Liver (tissue), 9 donors: ENCODE data around the gene KLHL13. TPM values are rescaled to one million over a fixed set of nuclear protein-coding genes. Genes with fewer than 3 reads are reported as not detected.
A peak's percentile ranks its signal among the peaks of the same experiment; 100 is the strongest.

ENCODE experiments used
- DNase-seq: peaks from one replicate; pipeline ENCODE4 v3.0.0-alpha.2; 2017; ENCODE audit warnings: low spot score
- H3K27ac ChIP-seq, 2 donors: one replicate each; pipeline ENCODE4 v1.7.0; 2013; ENCODE audit warnings: inconsistent platforms in 2 of 2, low read length in 2 of 2, control low read depth in 1 of 2, low read depth in 1 of 2, mild to moderate bottlenecking in 1 of 2
- H3K27me3 ChIP-seq, 4 donors: one replicate each; pipeline versions ENCODE4 v1.6.1 to v1.7.0; 2013; ENCODE audit warnings: low read length in 3 of 4, inconsistent platforms in 1 of 4, mild to moderate bottlenecking in 1 of 4, moderate library complexity in 1 of 4; ENCODE audit not compliant: control insufficient read depth in 4 of 4, insufficient read depth in 4 of 4
- H3K36me3 ChIP-seq, 4 donors: one replicate each; pipeline versions ENCODE4 v1.6.1 to v1.7.0; 2013; ENCODE audit warnings: low read length in 3 of 4, mild to moderate bottlenecking in 3 of 4, low read depth in 1 of 4, moderate library complexity in 1 of 4; ENCODE audit not compliant: control insufficient read depth in 4 of 4, insufficient read depth in 3 of 4
- H3K4me1 ChIP-seq, 4 donors: one replicate each; pipeline versions ENCODE4 v1.6.1 to v1.7.0; 2013; ENCODE audit warnings: low read length in 3 of 4, mild to moderate bottlenecking in 3 of 4, moderate library complexity in 1 of 4; ENCODE audit not compliant: control insufficient read depth in 4 of 4, insufficient read depth in 4 of 4
- H3K4me3 ChIP-seq, 3 donors: one replicate each; pipeline versions ENCODE4 v1.6.1 to v1.7.0; 2013; ENCODE audit warnings: low read length in 3 of 3, control low read depth in 1 of 3, low read depth in 1 of 3, mild to moderate bottlenecking in 1 of 3
- H3K9ac ChIP-seq, 2 donors: one replicate each; pipeline ENCODE4 v1.7.0; 2013; ENCODE audit warnings: low read length in 2 of 2, mild to moderate bottlenecking in 2 of 2, moderate library complexity in 2 of 2, control low read depth in 1 of 2, low read depth in 1 of 2
- H3K9me3 ChIP-seq, 4 donors: one replicate each; pipeline versions ENCODE4 v1.6.1 to v1.7.0; 2013; ENCODE audit warnings: low read length in 3 of 4; ENCODE audit not compliant: control insufficient read depth in 4 of 4
- CTCF ChIP-seq: fragments of 150-350 bp; IDR thresholded peaks from 2 replicates; pipeline ENCODE4 v1.5.1; 2017; ENCODE audit warnings: improper control_type of control experiment, low read depth, low read length; ENCODE audit not compliant: missing input control
- FOXA1 ChIP-seq: IDR thresholded peaks from 2 replicates; pipeline ENCODE4 v1.6.1; 2016; ENCODE audit warnings: antibody characterized with exemption
- GABPA ChIP-seq, 2 donors: IDR thresholded peaks in 1 of 2; conservative IDR thresholded peaks in 1 of 2; 2 replicates each; pipeline ENCODE4 v1.6.1; 2016; ENCODE audit warnings: antibody characterized with exemption in 2 of 2, mild to moderate bottlenecking in 1 of 2, moderate library complexity in 1 of 2
- HNF4A ChIP-seq, 2 donors: conservative IDR thresholded peaks; 2 replicates each; pipeline ENCODE4 v1.6.1; 2016; ENCODE audit warnings: antibody characterized with exemption in 2 of 2, mild to moderate bottlenecking in 2 of 2
- HNF4G ChIP-seq: IDR thresholded peaks from 2 replicates; pipeline ENCODE4 v1.6.1; 2016; ENCODE audit warnings: antibody characterized with exemption
- JUND ChIP-seq, 2 donors: IDR thresholded peaks; 2 replicates each; pipeline ENCODE4 v1.6.1; 2016; ENCODE audit warnings: antibody characterized with exemption in 2 of 2
- MAX ChIP-seq: IDR thresholded peaks from 2 replicates; pipeline ENCODE4 v1.6.1; 2016; ENCODE audit warnings: antibody characterized with exemption
- RAD21 ChIP-seq, 2 donors: IDR thresholded peaks; 2 replicates each; pipeline ENCODE4 v1.6.1; 2016; ENCODE audit warnings: antibody characterized with exemption in 2 of 2, mild to moderate bottlenecking in 2 of 2
- REST ChIP-seq: IDR thresholded peaks from 2 replicates; pipeline ENCODE4 v1.6.1; 2016; ENCODE audit warnings: antibody characterized with exemption, mild to moderate bottlenecking
- RXRA ChIP-seq, 2 donors: IDR thresholded peaks; 2 replicates each; pipeline ENCODE4 v1.6.1; 2017 to 2018; ENCODE audit warnings: antibody characterized with exemption in 2 of 2, mild to moderate bottlenecking in 1 of 2
- SP1 ChIP-seq: IDR thresholded peaks from 2 replicates; pipeline ENCODE4 v1.6.1; 2018; ENCODE audit warnings: antibody characterized with exemption, mild to moderate bottlenecking
- TAF1 ChIP-seq: conservative IDR thresholded peaks from 2 replicates; pipeline ENCODE4 v1.6.1; 2016; ENCODE audit warnings: antibody characterized with exemption, mild to moderate bottlenecking
- YY1 ChIP-seq: IDR thresholded peaks from 2 replicates; pipeline ENCODE4 v1.6.1; 2016; ENCODE audit warnings: antibody characterized with exemption, mild to moderate bottlenecking
- WGBS: extraction: QIAGEN DNeasy Blood & Tissue Kit; methylation state at CpG from one replicate; pipeline ENCODE4 v1.1.7; 2013; 5-methylcytosine and 5-hydroxymethylcytosine counted together
- polyA plus RNA-seq, 2 donors: library from polyadenylated mRNA; stranded (reverse) in 1 of 2; unstranded in 1 of 2; fragments of 200-250 nt in 1 of 2; fragments of >200 nt in 1 of 2; fragmentation: Nextera tagmentation in 1 of 2; extraction: Ambion mirVana in 1 of 2; gene quantifications; one replicate each; pipeline versions ENCODE4 v1.2.1 to v1.2.3, GENCODE V29; 2013 to 2015
- total RNA-seq, 2 donors: library from RNA; depleted of rRNA; stranded (reverse); fragments of >200 nt; gene quantifications; one replicate each; pipeline ENCODE4 v1.2.3, GENCODE V29; 2014
- donor health status: healthy.
- donor health status: healthy.
- donor health status: healthy.
- donor health status: healthy.
- donor health status: healthy.

Gene KLHL13
- total and polyA plus RNA-seq, 4 donors = 0.76 to 5.3 (median 3.3) TPM

- Histone ChIP-seq H3K4me3 (peak overlapping the region; percentile 49 to 72 (median 71)), H3K4me1 (peaks cover 0 to 7% (median 0%) of the 10 kb centered on the region in 4 donors), H3K36me3 (no peaks in the 10 kb centered on the region), H3K9ac (no peak overlapping the region), H3K27me3 (no peaks in the 10 kb centered on the region), H3K27ac (peak overlapping the region in 1 of 2 donors; percentile 46), H3K9me3 (no peaks in the 10 kb centered on the region)
- WGBS = 2% methylated on average over 53 of the region's 53 CpGs
- DNase-seq = no peak
- peak in 1 of 2 donors; percentile 16 for TF ChIP-seq RAD21 (IDR thresholded peaks at IDR 0.05)
- TF ChIP-seq HNF4G = no peak
- TF ChIP-seq MAX = no peak
Measured at GRCh38 chrX:118115953-118116712, 477 bp downstream of the KLHL13 start.

GRCh38 chrX:118114971-118115370, 1.6 kb downstream of the KLHL13 start:
- WGBS = 91% methylated on average over 2 of the region's 2 CpGs
- no peak for TF ChIP-seq JUND (IDR thresholded peaks at IDR 0.05)
- TF ChIP-seq YY1 = no peak
- no peak for TF ChIP-seq REST
- TF ChIP-seq HNF4G = no peak
- TF ChIP-seq RXRA (IDR thresholded peaks at IDR 0.05) = no peak
- TF ChIP-seq TAF1 = no peak
- TF ChIP-seq GABPA (IDR thresholded peaks at IDR 0.05 in 1 of 2, conservative IDR thresholded peaks at IDR 0.05 in 1 of 2) = no peak
- no peak for TF ChIP-seq CTCF
- peaks cover 0 to 7% (median 0%) of the 10 kb centered on the region in 4 donors for H3K4me1 ChIP-seq
- no peaks in the 10 kb centered on the region for H3K27me3 ChIP-seq
- H3K4me3 ChIP-seq = no peak overlapping the region
- H3K27ac ChIP-seq = no peak overlapping the region
- H3K9ac ChIP-seq = no peak overlapping the region
- H3K9me3 ChIP-seq = no peaks in the 10 kb centered on the region
- DNase-seq = no peak
- H3K36me3 ChIP-seq = no peaks in the 10 kb centered on the region

- Histone ChIP-seq H3K4me3 (no peak overlapping the region), H3K27me3 (no peaks in the 10 kb centered on the region), H3K27ac (no peak overlapping the region), H3K9ac (no peak overlapping the region), H3K36me3 (no peaks in the 10 kb centered on the region), H3K4me1 (no peaks in the 10 kb centered on the region), H3K9me3 (no peaks in the 10 kb centered on the region)
- TF ChIP-seq GABPA (IDR thresholded peaks at IDR 0.05 in 1 of 2, conservative IDR thresholded peaks at IDR 0.05 in 1 of 2) (no peak), HNF4G (no peak), JUND (IDR thresholded peaks at IDR 0.05) (no peak), CTCF (no peak), HNF4A (conservative IDR thresholded peaks at IDR 0.05) (no peak), FOXA1 (no peak), RXRA (IDR thresholded peaks at IDR 0.05) (no peak), SP1 (no peak)
- WGBS = 95% methylated on average over 5 of the region's 5 CpGs
- DNase-seq = no peak
Measured at GRCh38 chrX:118109065-118109464, 7.5 kb downstream of the KLHL13 start.
